HG03280 (cell line): ENCODE data around the gene MRPL20.

Experiments used
- ATAC-seq: cut with Tn5 transposase; IDR thresholded peaks from one replicate; pipeline ENCODE4 v1.9.1; 2021; ENCODE audit warnings: mild to moderate bottlenecking, moderate library complexity; ENCODE audit not compliant: unreplicated experiment

MRPL20 gene

DNA sequence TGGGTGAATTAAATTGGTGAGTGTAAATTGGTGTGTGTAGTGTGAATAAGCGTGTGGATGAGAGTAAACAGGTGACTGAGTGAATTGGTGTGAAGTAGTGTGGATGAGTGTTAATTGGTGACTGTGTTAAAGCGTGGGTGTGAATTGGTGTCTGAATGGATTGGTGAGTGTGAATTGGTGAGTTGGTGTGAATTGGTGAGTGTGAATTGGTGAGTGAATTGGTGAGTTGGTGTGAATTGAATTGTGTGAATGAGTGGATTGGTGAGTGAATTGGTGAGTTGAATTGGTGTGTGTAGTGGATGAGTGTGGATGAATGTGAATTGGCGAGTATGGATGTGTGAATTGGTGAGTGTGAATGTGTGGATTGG lies 40.4 kb downstream of the MRPL20 start:
- ATAC-seq: no peak

DNA sequence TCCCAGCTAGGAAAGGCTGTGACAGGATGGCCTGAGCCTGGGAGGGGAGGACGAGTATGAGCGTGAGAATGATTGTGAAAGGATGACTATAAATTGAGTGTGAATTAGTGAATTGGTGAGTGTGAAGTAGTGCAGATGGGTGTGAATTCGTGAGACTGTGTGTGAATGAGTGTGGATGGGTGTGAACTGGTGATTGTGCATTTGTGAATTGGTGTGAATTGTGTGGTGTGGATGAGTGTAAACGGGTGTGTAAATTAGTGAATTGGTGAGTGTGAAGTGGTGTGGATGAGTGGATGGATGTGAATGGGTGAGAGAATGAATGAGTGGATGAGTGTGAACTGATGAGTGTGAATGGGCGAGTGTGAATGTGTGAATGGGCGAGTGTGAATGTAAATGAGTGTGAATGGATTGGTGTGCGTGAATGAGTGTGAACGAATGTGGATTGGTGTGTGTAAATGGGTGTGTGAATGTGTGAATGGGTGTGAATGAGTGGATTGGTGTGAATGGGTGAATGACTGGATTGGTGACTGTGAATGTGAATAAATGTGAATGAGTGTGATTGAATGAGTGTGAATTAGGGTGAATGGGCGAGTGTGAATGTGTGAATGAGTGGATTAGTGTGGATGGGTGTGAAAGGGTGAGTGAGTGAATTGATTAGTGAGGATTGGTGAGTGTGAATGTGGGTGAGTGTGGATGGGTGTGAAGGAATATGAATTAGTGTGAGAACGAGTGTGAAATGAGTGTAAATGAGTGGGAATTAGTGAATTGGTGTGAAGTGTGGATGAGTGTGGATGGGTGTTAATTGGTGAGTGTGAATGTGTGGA lies 41.0 kb downstream of the MRPL20 start:
- no peak for ATAC-seq

DNA sequence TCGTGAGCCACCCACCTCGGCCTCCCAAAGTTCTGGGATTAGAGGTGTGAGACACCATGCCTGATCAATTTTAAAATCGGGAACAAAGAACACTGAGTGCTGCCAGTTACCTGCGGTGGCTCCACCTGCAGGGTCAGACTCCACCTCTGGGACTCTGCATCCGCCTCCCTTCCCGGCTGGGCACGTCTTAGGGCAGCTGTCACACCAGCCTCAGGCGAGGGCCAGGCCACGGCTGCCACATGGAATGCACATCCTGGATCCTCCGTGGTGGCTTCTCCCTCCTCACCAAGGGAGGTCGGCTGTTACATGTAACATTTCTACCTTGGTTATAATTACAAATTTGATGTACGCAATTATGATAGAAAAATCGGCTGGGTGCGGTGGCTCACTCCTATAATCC lies 42.8 kb downstream of the MRPL20 start:
- no peak for ATAC-seq

DNA sequence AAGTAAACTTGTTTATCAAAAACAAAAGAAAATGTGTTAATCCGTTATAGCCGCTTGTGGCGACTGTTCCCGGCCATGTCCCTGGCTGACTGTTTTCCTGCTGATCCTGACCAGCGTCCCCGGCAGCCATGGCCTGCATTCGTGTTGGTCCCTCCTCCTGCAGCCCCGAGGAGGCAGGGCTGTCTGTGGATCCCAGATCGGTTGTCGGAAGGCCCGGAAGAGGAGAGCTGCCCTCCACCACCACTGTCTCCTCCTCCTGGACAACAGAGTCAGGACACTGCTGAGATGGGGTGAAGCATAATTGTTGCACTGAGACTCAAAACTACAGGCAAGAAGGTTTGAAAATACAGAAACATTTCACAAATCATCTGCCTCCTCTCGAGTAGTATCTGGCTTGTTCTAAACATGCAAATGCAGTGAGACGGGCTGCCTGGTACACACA lies 45.1 kb downstream of the MRPL20 start:
- no peak for ATAC-seq

DNA sequence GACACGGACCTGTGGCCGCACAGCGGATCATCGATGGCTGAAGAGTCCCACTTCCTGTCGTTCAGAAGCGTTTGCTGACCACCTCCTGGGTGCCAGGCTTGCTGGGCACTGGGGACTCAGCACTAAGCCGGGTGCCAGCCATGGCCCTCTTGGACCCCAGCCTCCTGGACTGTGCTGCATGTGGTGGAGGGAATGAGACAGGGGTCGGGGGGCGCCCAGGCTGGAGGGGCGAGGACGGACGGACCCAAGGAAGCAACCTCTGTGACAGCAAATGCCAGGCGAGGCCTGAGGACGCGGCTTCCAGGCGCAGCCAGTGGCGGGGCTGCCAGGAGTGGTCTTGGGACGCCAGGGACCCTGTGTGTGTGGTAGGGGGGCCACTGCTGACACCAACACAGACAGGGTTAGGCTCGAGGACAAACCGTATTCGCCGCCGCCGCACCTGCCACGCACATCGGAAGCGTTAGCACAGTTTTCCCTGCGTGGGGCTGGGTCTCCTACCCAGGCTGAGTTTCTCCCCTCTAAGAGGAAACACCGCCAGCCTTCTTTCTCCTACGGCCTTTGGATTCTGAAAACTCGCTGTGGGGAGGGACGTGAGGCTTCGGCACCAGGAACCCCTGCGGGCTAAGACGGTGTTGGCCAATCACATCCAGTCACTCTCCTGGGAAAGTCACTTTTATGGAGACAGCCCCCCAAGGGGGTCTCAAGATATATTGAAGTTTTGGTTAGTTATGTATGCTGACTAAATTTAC lies 45.7 kb downstream of the MRPL20 start:
- no peak for ATAC-seq

DNA sequence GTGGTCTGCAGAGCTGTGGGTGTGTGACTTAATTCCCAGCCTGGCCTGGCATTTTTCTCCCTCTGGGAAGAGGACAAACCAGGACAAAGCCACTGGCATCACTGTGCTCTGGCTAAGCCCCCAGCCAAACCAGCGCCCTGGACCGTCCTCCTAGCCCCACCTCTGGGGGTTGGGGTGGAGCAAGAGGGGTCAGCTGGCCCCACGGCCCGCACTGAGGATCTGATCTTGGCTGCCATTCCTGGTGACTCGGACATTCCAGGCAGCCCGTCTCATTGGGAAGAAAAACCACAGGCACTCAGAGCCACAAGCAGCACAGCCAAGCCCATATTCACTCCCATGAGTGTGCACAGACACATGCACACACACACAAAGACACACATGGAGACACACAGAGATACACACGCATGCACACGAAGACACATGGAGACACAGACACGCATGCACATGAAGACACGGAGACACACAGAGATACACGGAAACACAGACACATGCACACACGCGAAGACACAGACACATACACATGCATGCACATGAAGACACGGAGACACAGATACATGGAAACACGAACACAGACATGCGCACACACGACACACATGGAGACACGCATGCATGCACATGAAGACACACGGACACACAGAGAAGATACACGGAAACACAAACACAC lies 46.5 kb downstream of the MRPL20 start:
- no peak for ATAC-seq

DNA sequence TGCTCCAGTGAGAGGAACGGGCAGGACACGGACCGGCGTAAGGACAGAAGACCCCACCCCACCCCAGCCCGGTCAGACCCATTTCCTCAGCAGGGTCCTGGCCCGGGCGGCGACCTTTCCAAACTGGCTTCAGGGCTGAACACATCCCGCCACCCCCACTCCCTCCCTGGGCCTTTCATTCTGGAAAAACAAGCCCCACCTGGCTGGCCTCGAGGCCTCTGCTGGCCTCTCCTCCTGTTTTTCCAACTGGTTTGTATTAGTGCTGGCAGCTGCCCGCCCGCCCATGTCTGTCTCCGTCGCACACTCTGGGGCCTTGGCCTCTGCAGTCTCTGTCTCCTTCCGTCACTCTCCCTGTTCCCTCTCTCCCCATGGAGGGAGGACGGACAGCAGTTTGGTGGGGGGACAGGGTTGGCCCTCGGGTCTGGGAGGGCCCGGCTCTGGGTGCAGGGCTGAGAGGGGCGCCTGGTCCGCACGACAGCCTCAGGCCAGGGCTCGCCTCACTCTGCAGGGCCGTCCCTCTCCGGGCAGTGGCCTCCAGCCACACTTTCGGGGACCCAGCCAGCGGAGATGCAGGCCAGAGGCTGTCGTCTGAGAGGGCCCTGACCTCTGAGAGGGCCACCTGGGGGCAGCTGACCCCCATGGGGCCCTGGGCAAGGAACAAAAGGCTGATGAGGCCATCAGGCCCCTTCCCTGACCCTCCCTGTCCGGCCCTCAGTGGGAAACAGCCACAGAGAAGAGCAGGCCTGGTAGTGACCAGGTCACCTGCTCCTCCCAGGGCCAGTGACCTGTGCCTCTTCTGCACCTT lies 47.2 kb downstream of the MRPL20 start:
- no peak for ATAC-seq

GRCh38 chr1:1359308-1359663 lies 47.8 kb downstream of the MRPL20 start:
- ATAC-seq: no peak

DNA sequence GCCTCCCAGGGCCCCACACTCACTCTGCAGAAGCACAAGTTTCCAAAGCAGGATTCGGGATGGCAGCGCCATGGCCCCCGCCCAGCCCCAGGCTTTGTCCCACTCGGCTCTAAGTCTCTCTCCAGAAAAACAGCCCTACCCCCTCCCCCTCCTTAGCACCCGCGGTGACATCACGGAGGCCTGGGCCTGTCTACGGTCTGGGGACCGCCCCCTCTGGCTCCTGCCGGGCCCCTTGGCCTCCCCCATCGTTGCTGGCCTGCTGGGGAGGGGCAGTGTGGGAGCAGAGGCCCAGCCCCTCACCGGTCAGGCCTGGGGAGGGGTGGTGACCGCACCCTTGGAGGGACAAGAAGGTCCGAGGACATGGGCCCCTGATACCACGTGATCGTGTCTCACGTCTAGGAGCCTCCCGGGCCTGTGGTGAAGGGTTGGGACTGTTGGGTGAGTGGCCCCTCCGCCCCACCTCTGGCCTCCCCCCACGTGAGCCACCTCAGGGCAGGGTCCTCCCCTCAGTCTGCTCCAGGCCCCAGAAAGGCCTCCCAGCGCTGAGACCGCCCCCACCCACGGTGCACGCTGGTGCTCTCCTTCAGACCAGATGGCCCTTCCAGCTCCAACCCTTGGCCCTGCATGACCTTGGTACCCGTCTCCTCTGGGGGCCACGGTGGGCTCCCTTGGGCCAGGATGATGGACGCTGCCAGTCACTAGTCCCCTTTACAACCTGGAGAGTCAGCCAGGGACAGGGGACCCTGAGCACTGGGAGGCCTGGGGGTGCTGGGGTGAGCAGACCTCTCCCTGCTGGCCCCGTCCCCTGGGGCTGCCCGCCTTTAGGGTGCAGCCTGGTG lies 48.4 kb downstream of the MRPL20 start, which contains the start of gene MXRA8:
MXRA8 (minus strand) TSS at position 123 of the 839 bp plus-strand sequence; CDS start at position 72, 51 bp downstream.
- ATAC-seq: no peak

DNA sequence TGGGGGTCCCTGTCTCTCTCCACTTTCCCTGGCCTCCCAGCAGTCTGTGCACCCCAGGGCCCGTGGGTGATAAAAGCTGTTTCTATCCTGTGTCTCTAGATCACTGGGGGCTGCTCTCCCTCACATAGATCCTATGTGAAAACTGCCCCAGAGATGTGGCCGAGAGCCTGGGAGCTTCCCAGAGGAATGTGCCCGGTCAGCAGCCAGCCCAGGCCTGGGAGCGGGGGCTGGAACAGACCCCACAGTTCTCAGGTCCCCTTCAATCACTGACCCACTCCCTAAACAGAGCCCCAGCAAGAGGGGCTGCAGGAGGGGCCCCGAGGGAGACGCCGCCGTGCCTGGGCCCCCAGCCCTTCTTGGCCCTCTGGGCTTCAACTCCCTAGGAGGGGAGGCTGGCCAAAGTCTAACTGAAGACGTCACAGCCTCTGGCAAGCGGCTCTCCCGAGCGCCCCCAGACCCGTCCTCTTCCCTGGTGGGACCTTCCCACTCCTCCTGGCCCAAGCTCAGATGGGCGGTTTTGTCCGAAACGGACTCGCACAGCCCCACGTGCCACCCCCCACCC lies 49.1 kb downstream of the MRPL20 start:
- no peak for ATAC-seq

- ATAC-seq: no peak
Measured at GRCh38 chr1:1356796-1357401, 50.2 kb downstream of the MRPL20 start.

GRCh38 chr1:1356166-1356795 lies 50.8 kb downstream of the MRPL20 start:
- no peak for ATAC-seq

- no peak for ATAC-seq
Measured at GRCh38 chr1:1355416-1355815, 51.7 kb downstream of the MRPL20 start.

- ATAC-seq: no peak
Measured at GRCh38 chr1:1354271-1355247, 52.5 kb downstream of the MRPL20 start.

DNA sequence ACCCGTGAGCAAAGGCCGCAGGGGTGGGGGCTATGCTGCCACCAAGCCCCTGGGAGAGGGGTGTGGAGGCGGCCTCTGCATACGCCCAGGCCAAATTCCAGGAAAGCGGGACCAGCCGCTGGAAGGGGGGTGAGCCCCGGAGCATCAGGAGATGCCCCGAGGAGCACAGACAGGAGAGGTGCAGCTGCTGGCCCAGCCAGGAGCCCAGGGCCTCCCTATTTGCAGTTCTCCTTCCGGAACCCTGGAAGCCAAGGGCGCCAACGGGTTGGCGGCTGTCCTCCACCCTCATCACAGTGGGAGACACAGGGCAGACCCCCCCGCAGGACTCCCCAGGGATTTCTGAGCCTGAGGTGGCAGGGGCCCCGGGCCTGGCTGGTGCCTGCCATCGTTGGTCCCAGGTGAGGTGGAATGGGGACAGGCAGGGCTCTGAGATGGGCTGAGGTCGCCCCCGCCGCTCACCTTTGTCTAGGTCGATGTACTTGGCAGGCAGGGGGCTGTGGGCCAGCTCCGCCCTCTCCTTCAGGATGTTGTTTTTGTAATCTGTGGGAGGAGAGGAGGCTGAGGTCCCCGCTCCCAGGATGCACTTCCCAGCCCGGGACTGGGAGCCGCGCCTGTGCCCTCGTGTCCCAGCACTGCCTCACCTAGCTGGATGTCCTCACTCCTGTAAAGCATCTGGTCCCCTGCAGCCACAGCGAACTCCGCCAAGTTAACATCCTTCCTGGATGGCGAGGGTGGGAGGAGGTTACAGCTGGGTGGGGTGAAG lies 53.5 kb downstream of the MRPL20 start:
- ATAC-seq: no peak

DNA sequence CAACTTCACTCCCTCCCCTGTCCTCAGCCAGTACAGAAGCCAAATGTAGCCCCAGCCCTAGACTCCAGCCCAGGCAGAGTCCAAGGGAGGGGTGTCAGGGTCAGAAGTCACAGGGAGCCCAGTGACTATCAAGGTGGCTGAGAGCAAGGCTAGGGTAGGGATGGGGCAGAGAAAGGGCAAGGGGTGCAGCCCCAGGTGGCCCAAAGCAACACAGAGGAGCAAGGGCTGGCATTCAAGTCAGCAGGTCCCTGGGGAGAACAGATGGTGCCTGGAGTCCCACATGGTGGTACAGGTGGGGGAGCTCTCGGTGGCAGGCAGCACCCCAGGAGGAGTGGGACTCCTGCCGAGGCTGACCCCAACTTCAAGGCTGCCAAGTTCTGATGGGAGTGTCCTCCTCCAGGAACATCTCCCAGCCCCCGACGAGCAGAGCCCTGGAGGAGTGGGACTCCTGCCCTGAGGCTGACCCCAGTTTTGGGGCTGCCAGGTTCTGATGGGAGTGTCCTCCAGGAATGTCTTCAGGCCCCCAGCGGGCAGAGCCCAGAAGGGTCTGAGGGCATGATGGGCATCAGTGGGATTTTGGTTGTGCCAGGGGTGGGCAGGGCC lies 54.2 kb downstream of the MRPL20 start:
- no peak for ATAC-seq
